ENCODE measurements around the gene PLCD3. TPM values are rescaled to one million over a fixed set of nuclear protein-coding genes. Genes with fewer than 3 reads are reported as not detected.

The PLCD3 gene
- total and polyA plus RNA-seq, 2 of the 13 experiments (the other 11 are each of a cell fraction or from before 2014, with no cell fraction given) = 11.3 to 39.1 TPM

DNA sequence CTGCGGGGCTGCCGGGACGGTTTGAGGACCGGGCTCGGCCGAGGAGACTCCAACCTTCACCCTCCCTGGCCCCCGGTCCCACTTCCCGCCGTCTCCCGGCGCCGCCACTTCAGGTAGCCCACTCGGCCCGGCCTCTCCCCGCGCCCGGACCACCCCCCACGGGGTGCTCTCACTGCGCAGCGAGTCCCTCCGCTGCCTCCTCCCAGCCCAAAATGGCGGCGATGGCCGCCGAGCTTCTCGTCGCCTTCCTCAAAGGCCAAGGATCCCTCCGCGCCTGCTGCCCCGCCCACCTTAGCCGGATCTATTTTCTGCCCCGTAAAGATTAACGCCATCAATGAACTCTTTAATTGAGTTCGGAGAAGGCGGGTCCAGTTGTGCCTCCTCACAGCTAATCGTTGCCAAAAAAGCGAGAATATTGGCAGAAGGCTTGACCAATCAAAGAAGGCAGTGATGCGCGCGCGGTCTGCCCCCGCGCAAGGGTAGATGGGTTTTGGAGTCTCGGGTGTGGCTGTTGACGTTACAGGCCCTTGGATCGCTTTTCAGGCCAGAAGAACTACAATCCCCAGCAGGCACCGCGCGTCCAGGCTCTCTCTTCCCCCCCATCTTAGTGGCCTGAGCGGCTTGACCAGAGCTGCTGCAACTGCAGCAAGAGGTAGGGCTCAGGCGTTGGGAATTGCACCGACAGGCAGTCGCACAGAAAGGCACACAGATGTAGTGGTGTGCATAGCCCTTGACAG is 29.1 kb upstream of the PLCD3 start, which contains the start of gene HEXIM2 (continued):
- TF ChIP-seq, protein P1, sequence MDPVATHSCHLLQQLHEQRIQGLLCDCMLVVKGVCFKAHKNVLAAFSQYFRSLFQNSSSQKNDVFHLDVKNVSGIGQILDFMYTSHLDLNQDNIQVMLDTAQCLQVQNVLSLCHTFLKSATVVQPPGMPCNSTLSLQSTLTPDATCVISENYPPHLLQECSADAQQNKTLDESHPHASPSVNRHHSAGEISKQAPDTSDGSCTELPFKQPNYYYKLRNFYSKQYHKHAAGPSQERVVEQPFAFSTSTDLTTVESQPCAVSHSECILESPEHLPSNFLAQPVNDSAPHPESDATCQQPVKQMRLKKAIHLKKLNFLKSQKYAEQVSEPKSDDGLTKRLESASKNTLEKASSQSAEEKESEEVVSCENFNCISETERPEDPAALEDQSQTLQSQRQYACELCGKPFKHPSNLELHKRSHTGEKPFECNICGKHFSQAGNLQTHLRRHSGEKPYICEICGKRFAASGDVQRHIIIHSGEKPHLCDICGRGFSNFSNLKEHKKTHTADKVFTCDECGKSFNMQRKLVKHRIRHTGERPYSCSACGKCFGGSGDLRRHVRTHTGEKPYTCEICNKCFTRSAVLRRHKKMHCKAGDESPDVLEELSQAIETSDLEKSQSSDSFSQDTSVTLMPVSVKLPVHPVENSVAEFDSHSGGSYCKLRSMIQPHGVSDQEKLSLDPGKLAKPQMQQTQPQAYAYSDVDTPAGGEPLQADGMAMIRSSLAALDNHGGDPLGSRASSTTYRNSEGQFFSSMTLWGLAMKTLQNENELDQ (CRISPR knock-in tag; IDR thresholded peaks at IDR 0.05; ENCODE audit: borderline replicate concordance) = no peak; the same call in 1 of the 2 replicates
- TF ChIP-seq ZNF614 (CRISPR knock-in tag; IDR thresholded peaks at IDR 0.05; ENCODE audit: borderline replicate concordance) (peak; percentile 55; the same call in 1 of the 2 replicates), ZNF543 (CRISPR knock-in tag; IDR thresholded peaks at IDR 0.05) (peak; percentile 86), ZNF317 (CRISPR knock-in tag; IDR thresholded peaks at IDR 0.05) (peak; percentile 84), SYNCRIP (IDR thresholded peaks at IDR 0.05; ENCODE audit: insufficient read depth, low read depth, low read length) (no peak), CCAR2 (optimal IDR thresholded peaks at IDR 0.05; ENCODE audit: low read depth, low read length) (no peak), ZNF180 (CRISPR knock-in tag; IDR thresholded peaks at IDR 0.05; ENCODE audit: borderline replicate concordance, low read depth) (peak; percentile 23; the same call in 1 of the 2 replicates), CCDC6 (CRISPR knock-in tag; IDR thresholded peaks at IDR 0.05) (no peak), HNRNPK (IDR thresholded peaks at IDR 0.05; ENCODE audit: low read depth, low read length, poor library complexity, severe bottlenecking) (no peak), FLYWCH1 (CRISPR knock-in tag; IDR thresholded peaks at IDR 0.05) (no peak), BRD4 (CRISPR knock-in tag; IDR thresholded peaks at IDR 0.05) (peak; percentile 99), ZNF432 (CRISPR knock-in tag; IDR thresholded peaks at IDR 0.05; ENCODE audit: borderline replicate concordance) (no peak)
- TF ChIP-seq, protein P2, sequence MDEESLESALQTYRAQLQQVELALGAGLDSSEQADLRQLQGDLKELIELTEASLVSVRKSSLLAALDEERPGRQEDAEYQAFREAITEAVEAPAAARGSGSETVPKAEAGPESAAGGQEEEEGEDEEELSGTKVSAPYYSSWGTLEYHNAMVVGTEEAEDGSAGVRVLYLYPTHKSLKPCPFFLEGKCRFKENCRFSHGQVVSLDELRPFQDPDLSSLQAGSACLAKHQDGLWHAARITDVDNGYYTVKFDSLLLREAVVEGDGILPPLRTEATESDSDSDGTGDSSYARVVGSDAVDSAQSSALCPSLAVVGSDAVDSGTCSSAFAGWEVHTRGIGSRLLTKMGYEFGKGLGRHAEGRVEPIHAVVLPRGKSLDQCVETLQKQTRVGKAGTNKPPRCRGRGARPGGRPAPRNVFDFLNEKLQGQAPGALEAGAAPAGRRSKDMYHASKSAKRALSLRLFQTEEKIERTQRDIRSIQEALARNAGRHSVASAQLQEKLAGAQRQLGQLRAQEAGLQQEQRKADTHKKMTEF (CRISPR knock-in tag; IDR thresholded peaks at IDR 0.05) = peak; percentile 98
- TF ChIP-seq, protein P3, sequence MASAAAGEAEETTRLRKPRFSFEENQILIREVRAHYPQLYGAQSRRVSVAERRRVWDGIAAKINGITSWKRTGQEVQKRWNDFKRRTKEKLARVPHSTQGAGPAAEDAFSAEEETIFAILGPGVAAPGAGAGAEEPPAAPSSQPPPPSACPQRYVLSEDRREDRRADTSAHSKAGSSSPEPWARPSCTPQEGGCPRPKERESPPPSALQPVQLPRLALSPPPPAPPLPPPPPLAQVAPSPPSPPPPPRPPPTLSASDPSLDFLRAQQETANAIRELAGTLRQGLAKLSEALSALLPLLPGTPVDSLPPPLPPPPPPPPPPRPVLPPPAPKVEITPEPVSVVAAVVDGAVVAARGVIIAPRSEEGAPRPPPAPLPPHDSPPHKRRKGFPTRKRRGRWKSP (CRISPR knock-in tag; IDR thresholded peaks at IDR 0.05) = peak; percentile 48
- TF ChIP-seq, protein P4, sequence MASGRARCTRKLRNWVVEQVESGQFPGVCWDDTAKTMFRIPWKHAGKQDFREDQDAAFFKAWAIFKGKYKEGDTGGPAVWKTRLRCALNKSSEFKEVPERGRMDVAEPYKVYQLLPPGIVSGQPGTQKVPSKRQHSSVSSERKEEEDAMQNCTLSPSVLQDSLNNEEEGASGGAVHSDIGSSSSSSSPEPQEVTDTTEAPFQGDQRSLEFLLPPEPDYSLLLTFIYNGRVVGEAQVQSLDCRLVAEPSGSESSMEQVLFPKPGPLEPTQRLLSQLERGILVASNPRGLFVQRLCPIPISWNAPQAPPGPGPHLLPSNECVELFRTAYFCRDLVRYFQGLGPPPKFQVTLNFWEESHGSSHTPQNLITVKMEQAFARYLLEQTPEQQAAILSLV (CRISPR knock-in tag; IDR thresholded peaks at IDR 0.05; ENCODE audit: borderline replicate concordance) = peak; percentile 83
- TF ChIP-seq, protein P5, sequence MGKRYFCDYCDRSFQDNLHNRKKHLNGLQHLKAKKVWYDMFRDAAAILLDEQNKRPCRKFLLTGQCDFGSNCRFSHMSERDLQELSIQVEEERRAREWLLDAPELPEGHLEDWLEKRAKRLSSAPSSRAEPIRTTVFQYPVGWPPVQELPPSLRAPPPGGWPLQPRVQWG (CRISPR knock-in tag; IDR thresholded peaks at IDR 0.05; ENCODE audit: borderline replicate concordance, low read depth) = no peak
- TF ChIP-seq, protein P6, sequence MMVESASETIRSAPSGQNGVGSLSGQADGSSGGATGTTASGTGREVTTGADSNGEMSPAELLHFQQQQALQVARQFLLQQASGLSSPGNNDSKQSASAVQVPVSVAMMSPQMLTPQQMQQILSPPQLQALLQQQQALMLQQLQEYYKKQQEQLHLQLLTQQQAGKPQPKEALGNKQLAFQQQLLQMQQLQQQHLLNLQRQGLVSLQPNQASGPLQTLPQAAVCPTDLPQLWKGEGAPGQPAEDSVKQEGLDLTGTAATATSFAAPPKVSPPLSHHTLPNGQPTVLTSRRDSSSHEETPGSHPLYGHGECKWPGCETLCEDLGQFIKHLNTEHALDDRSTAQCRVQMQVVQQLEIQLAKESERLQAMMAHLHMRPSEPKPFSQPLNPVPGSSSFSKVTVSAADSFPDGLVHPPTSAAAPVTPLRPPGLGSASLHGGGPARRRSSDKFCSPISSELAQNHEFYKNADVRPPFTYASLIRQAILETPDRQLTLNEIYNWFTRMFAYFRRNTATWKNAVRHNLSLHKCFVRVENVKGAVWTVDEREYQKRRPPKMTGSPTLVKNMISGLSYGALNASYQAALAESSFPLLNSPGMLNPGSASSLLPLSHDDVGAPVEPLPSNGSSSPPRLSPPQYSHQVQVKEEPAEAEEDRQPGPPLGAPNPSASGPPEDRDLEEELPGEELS (CRISPR knock-in tag; IDR thresholded peaks at IDR 0.05) = peak; percentile 21; the same call in 1 of the 2 replicates
